ENCODE results near the gene POU2F2.
A peak's percentile ranks its signal among the peaks of the same experiment; 100 is the strongest.

Gene POU2F2

GRCh38 chr19:42150364-42150763 is 18.1 kb upstream of the POU2F2 start:
- no peak for TF ChIP-seq CTCF (IDR thresholded peaks at IDR 0.05; ENCODE audit: insufficient read depth, low read depth, low read length, missing control alignments)
- no peak overlapping the region for H3K4me3 ChIP-seq (ENCODE audit: low read length)
- DNase-seq (ENCODE audit: low read depth), result no peak

GRCh38 chr19:42149447-42150202 is 17.4 kb upstream of the POU2F2 start:
- H3K4me3 ChIP-seq (ENCODE audit: low read length), result no peak overlapping the region
- no peak for DNase-seq (ENCODE audit: low read depth)
- TF ChIP-seq CTCF (IDR thresholded peaks at IDR 0.05; ENCODE audit: insufficient read depth, low read depth, low read length, missing control alignments), result no peak

DNA sequence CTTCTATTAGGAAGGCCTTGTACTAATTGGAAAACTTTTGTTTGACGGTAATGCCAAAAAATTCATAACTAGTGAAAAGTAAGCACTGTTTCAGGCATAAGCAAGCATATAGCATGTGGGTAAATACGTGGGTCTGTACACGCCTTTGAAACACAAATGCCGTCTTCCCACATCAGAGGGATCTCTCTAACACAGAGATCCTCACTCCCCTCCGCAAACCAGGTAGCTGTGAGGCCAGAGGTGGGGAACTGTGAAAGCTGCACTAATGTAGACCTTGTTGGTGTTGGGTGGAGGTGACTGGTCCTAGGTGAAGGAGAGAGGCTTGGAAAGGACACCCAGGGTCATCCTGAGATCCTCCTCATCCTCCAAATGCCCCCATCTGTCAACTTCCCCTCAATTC is 16.0 kb upstream of the POU2F2 start:
- TF ChIP-seq CTCF (IDR thresholded peaks at IDR 0.05; ENCODE audit: insufficient read depth, low read depth, low read length, missing control alignments), result no peak
- H3K4me3 ChIP-seq (ENCODE audit: low read length), result no peak overlapping the region
- DNase-seq (ENCODE audit: low read depth), result no peak

GRCh38 chr19:42143341-42144234 is 11.3 kb upstream of the POU2F2 start:
- H3K4me3 ChIP-seq (ENCODE audit: low read length), result no peak overlapping the region
- no peak for TF ChIP-seq CTCF (IDR thresholded peaks at IDR 0.05; ENCODE audit: insufficient read depth, low read depth, low read length, missing control alignments)
- peak; percentile 57 for DNase-seq (ENCODE audit: low read depth)

DNA sequence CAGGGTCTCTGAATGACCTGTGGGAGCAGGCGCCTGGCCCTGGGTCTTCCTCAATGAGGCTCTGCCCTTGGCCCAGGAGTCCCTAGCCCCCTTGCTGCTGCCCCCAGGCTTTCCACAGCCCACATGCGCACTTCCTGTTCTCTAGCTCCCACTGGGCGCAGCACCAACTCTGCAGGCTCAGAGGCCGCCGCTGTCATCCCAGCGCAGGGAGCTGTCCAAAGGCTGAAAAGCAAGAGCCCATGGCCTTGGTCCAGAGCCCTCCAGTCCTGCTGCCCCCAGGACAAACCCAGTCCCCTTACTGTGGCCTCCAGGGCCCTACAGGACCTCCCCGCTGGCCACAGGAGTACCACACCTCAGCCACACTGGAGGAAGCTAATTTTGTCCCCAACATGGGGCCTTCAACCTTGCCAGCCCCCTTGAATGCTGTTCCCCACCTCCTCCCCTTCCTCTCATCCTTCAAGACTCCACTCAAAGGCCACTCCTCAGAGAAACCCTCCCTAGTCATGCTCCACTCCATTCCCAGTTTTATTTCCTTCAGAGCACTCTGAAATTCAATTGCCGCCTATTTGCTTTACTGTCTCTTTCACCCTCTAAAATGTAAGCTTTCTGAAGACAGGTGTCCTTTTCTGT is 8.0 kb upstream of the POU2F2 start:
- peak; percentile 74 for DNase-seq (ENCODE audit: low read depth)
- no peak for TF ChIP-seq CTCF (IDR thresholded peaks at IDR 0.05; ENCODE audit: insufficient read depth, low read depth, low read length, missing control alignments)
- no peak overlapping the region for H3K4me3 ChIP-seq (ENCODE audit: low read length)

GRCh38 chr19:42134535-42135070 is 2.4 kb upstream of the POU2F2 start:
- no peak for TF ChIP-seq CTCF (IDR thresholded peaks at IDR 0.05; ENCODE audit: insufficient read depth, low read depth, low read length, missing control alignments)
- no peak overlapping the region for H3K4me3 ChIP-seq (ENCODE audit: low read length)
- DNase-seq (ENCODE audit: low read depth), result no peak
